ENCODE measurements around the gene GBP4.
"Not testable (repeated sequence)": the region's sequence is repeated elsewhere in the genome, so short reads cannot be mapped to it uniquely, and the experiment has no call there.

Gene GBP4

GRCh38 chr1:89198491-89199072 is at the start of gene GBP4:
Gene GBP4 (minus strand): TSS chr1:89198942. CDS start chr1:89198834, 108 bp downstream.
- peak; percentile 73 for DNase-seq (ENCODE audit: low read depth)
- TF ChIP-seq CTCF (conservative IDR thresholded peaks at IDR 0.05; ENCODE audit: low read depth, low read length): no peak
- H3K4me3 ChIP-seq (ENCODE audit: low read depth, low read length): peak within 1 kb of the TSS; percentile 59

GRCh38 chr1:89243046-89243445 is 44.3 kb upstream of the GBP4 start:
- no peak for TF ChIP-seq CTCF (conservative IDR thresholded peaks at IDR 0.05; ENCODE audit: low read depth, low read length)
- no peak overlapping the region for H3K4me3 ChIP-seq (ENCODE audit: low read depth, low read length)
- no peak for DNase-seq (ENCODE audit: low read depth)

- no peak for DNase-seq (ENCODE audit: low read depth)
- no peak overlapping the region for H3K4me3 ChIP-seq (ENCODE audit: low read depth, low read length)
- no peak for TF ChIP-seq CTCF (conservative IDR thresholded peaks at IDR 0.05; ENCODE audit: low read depth, low read length)
Measured at GRCh38 chr1:89221341-89221740, 22.6 kb upstream of the GBP4 start.

GRCh38 chr1:89219851-89220250 is 21.1 kb upstream of the GBP4 start:
- not testable (repeated sequence) for DNase-seq (ENCODE audit: low read depth); H3K4me3 ChIP-seq (ENCODE audit: low read depth, low read length)

GRCh38 chr1:89218941-89219340 is 20.2 kb upstream of the GBP4 start:
- DNase-seq (ENCODE audit: low read depth); H3K4me3 ChIP-seq (ENCODE audit: low read depth, low read length): not testable (repeated sequence)

- no peak for TF ChIP-seq CTCF (conservative IDR thresholded peaks at IDR 0.05; ENCODE audit: low read depth, low read length)
- DNase-seq (ENCODE audit: low read depth): no peak
- H3K4me3 ChIP-seq (ENCODE audit: low read depth, low read length): no peak overlapping the region
Measured at GRCh38 chr1:89213347-89213746, 14.6 kb upstream of the GBP4 start.

GRCh38 chr1:89211035-89211634 is 12.4 kb upstream of the GBP4 start:
- DNase-seq (ENCODE audit: low read depth): no peak
- no peak for TF ChIP-seq CTCF (conservative IDR thresholded peaks at IDR 0.05; ENCODE audit: low read depth, low read length)
- H3K4me3 ChIP-seq (ENCODE audit: low read depth, low read length): no peak overlapping the region

GRCh38 chr1:89206373-89206772 is 7.6 kb upstream of the GBP4 start:
- no peak overlapping the region for H3K4me3 ChIP-seq (ENCODE audit: low read depth, low read length)
- DNase-seq (ENCODE audit: low read depth): no peak
- no peak for TF ChIP-seq CTCF (conservative IDR thresholded peaks at IDR 0.05; ENCODE audit: low read depth, low read length)

Measured in choroid plexus epithelial cell (primary cell).